ENCODE results near the gene ASCL2. TPM values are rescaled to one million over a fixed set of nuclear protein-coding genes. Genes with fewer than 3 reads are reported as not detected.

The ASCL2 gene, protein sequence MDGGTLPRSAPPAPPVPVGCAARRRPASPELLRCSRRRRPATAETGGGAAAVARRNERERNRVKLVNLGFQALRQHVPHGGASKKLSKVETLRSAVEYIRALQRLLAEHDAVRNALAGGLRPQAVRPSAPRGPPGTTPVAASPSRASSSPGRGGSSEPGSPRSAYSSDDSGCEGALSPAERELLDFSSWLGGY
- total RNA-seq (2014; rRNA removed; shearing (Covaris generic); ENCODE audit: low replicate concordance), result not detected in 2 replicates

DNA sequence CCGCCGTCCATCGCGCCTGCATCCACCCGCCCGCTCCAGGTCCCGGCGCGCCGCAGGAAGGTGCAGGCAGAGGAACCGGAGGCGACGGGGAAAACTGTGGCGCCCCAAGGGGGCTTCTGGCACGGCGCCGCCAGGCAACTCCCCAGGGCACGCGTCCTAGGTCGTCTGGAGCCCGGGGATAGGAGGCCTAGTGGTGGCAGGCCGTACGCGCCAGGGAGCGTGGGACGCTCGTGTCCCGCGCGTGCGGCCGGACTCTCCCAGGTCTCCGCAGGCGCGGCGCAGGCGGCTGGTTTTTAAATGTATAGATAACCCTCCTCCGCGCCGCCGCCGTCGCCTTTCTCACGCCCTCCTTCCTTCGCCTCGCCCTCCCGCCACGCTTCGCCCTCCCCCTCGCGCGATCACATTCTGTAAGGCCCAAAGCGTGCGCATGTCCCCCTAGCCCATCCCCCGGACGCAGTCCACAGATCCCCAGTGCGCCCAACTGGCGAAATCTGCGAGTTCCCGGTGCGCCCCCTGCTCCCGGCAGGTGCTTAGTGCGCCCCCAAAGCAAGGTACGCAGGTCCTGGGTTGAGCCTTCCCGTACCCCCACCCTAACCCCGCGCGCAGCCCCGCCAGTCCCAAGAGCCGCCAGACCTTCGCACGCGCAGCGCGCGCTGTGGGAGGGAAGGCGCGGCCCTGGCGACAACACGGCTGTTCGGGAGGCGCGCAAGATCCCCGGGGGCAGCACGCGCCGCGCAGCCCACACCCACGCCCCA, at the start of gene ASCL2:
ASCL2 (minus strand) TSS at position 267 of the 755 bp plus-strand sequence; CDS start at position 11, 256 bp downstream.
- H2AFZ ChIP-seq (ENCODE audit: low read length), result no peak within 1 kb of the TSS

GRCh38 chr11:2319791-2320472, 49.5 kb upstream of the ASCL2 start:
- H3K36me3 ChIP-seq (ENCODE audit: insufficient read depth, low read length), result no peaks in the 10 kb centered on the region
- H3K4me1 ChIP-seq (ENCODE audit: low read length), result no peaks in the 10 kb centered on the region
- no peaks in the 10 kb centered on the region for H3K9me3 ChIP-seq (ENCODE audit: low read length)
- no peak overlapping the region for H3K4me3 ChIP-seq (ENCODE audit: low read length)
- H3K4me2 ChIP-seq (ENCODE audit: low read depth, low read length, poor library complexity, severe bottlenecking), result no peak overlapping the region
- no peak overlapping the region for H3K27ac ChIP-seq (ENCODE audit: low read length)
- no peak overlapping the region for H3K9ac ChIP-seq (ENCODE audit: low read length)
- no peak for DNase-seq
- no peak overlapping the region for H2AFZ ChIP-seq (ENCODE audit: low read length)
- H3K79me2 ChIP-seq (ENCODE audit: low read length), result no peaks in the 10 kb centered on the region
- H3K9me2 ChIP-seq (replicated peaks; ENCODE audit: insufficient read depth, low read length), result no peaks in the 10 kb centered on the region
- H3K27me3 ChIP-seq (ENCODE audit: low read length), result no peaks in the 10 kb centered on the region
- H4K20me1 ChIP-seq (ENCODE audit: insufficient read depth, low read depth, low read length), result no peaks in the 10 kb centered on the region

More for the DNA sequence above, at the start of gene ASCL2:
- Histone ChIP-seq H4K20me1 (ENCODE audit: insufficient read depth, low read depth, low read length) (no peaks in the 10 kb centered on the region), H3K27me3 (ENCODE audit: low read length) (no peaks in the 10 kb centered on the region), H3K36me3 (ENCODE audit: insufficient read depth, low read length) (no peaks in the 10 kb centered on the region), H3K4me2 (ENCODE audit: low read depth, low read length, poor library complexity, severe bottlenecking) (no peak within 1 kb of the TSS), H3K4me3 (ENCODE audit: low read length) (no peak within 1 kb of the TSS), H3K9me3 (ENCODE audit: low read length) (no peaks in the 10 kb centered on the region), H3K9ac (ENCODE audit: low read length) (no peak within 1 kb of the TSS), H3K79me2 (ENCODE audit: low read length) (no peaks in the 10 kb centered on the region), H3K4me1 (ENCODE audit: low read length) (peaks cover 7% of the 10 kb centered on the region), H3K27ac (ENCODE audit: low read length) (no peak within 1 kb of the TSS), H3K9me2 (replicated peaks; ENCODE audit: insufficient read depth, low read length) (no peaks in the 10 kb centered on the region)
- no peak for DNase-seq

- no peak overlapping the region for H3K9ac ChIP-seq (ENCODE audit: low read length)
- no peaks in the 10 kb centered on the region for H4K20me1 ChIP-seq (ENCODE audit: insufficient read depth, low read depth, low read length)
- H3K27me3 ChIP-seq (ENCODE audit: low read length), result no peaks in the 10 kb centered on the region
- no peak overlapping the region for H2AFZ ChIP-seq (ENCODE audit: low read length)
- no peaks in the 10 kb centered on the region for H3K79me2 ChIP-seq (ENCODE audit: low read length)
- H3K9me2 ChIP-seq (replicated peaks; ENCODE audit: insufficient read depth, low read length), result no peaks in the 10 kb centered on the region
- no peak overlapping the region for H3K4me2 ChIP-seq (ENCODE audit: low read depth, low read length, poor library complexity, severe bottlenecking)
- no peaks in the 10 kb centered on the region for H3K4me1 ChIP-seq (ENCODE audit: low read length)
- H3K4me3 ChIP-seq (ENCODE audit: low read length), result no peak overlapping the region
- H3K27ac ChIP-seq (ENCODE audit: low read length), result no peak overlapping the region
- H3K9me3 ChIP-seq (ENCODE audit: low read length), result no peaks in the 10 kb centered on the region
- DNase-seq, result no peak
- no peaks in the 10 kb centered on the region for H3K36me3 ChIP-seq (ENCODE audit: insufficient read depth, low read length)
These were observed 48.3 kb upstream of the ASCL2 start for GRCh38 chr11:2318707-2319106.

DNA sequence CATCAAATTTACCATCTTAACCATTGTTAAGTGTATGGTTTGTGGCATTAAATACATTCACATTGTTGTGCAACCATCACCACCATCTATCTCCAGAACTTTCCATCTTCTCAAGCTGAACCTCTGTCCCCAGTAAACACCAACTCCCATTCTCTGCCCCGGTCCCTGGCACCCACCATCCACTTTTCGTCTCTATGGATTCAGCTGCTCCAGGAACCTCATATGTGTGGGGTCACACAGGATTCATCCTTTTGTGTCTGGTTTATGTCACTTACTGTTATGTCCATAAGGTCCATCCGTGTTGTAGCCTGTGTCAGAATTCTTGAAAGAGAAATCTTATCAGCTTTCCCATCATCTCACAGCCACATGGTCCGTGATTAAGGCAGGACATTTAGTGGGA, 47.7 kb upstream of the ASCL2 start:
- no peak overlapping the region for H3K4me2 ChIP-seq (ENCODE audit: low read depth, low read length, poor library complexity, severe bottlenecking)
- no peak overlapping the region for H2AFZ ChIP-seq (ENCODE audit: low read length)
- H4K20me1 ChIP-seq (ENCODE audit: insufficient read depth, low read depth, low read length), result no peaks in the 10 kb centered on the region
- H3K4me1 ChIP-seq (ENCODE audit: low read length), result no peaks in the 10 kb centered on the region
- no peak overlapping the region for H3K27ac ChIP-seq (ENCODE audit: low read length)
- H3K9me3 ChIP-seq (ENCODE audit: low read length), result no peaks in the 10 kb centered on the region
- no peak for DNase-seq
- no peak overlapping the region for H3K9ac ChIP-seq (ENCODE audit: low read length)
- no peaks in the 10 kb centered on the region for H3K27me3 ChIP-seq (ENCODE audit: low read length)
- H3K79me2 ChIP-seq (ENCODE audit: low read length), result no peaks in the 10 kb centered on the region
- no peaks in the 10 kb centered on the region for H3K36me3 ChIP-seq (ENCODE audit: insufficient read depth, low read length)
- no peak overlapping the region for H3K4me3 ChIP-seq (ENCODE audit: low read length)
- no peaks in the 10 kb centered on the region for H3K9me2 ChIP-seq (replicated peaks; ENCODE audit: insufficient read depth, low read length)

GRCh38 chr11:2317354-2318050, 47.1 kb upstream of the ASCL2 start:
- no peak overlapping the region for H3K9ac ChIP-seq (ENCODE audit: low read length)
- no peaks in the 10 kb centered on the region for H3K4me1 ChIP-seq (ENCODE audit: low read length)
- H3K9me2 ChIP-seq (replicated peaks; ENCODE audit: insufficient read depth, low read length), result no peaks in the 10 kb centered on the region
- no peaks in the 10 kb centered on the region for H3K9me3 ChIP-seq (ENCODE audit: low read length)
- no peak overlapping the region for H3K4me2 ChIP-seq (ENCODE audit: low read depth, low read length, poor library complexity, severe bottlenecking)
- H4K20me1 ChIP-seq (ENCODE audit: insufficient read depth, low read depth, low read length), result no peaks in the 10 kb centered on the region
- no peaks in the 10 kb centered on the region for H3K27me3 ChIP-seq (ENCODE audit: low read length)
- H3K27ac ChIP-seq (ENCODE audit: low read length), result no peak overlapping the region
- no peaks in the 10 kb centered on the region for H3K36me3 ChIP-seq (ENCODE audit: insufficient read depth, low read length)
- H3K4me3 ChIP-seq (ENCODE audit: low read length), result no peak overlapping the region
- no peak for DNase-seq
- H2AFZ ChIP-seq (ENCODE audit: low read length), result no peak overlapping the region
- H3K79me2 ChIP-seq (ENCODE audit: low read length), result no peaks in the 10 kb centered on the region

- DNase-seq, result no peak
- Histone ChIP-seq H3K9ac (ENCODE audit: low read length) (no peak overlapping the region), H3K36me3 (ENCODE audit: insufficient read depth, low read length) (no peaks in the 10 kb centered on the region), H3K4me3 (ENCODE audit: low read length) (no peak overlapping the region), H2AFZ (ENCODE audit: low read length) (no peak overlapping the region), H3K4me2 (ENCODE audit: low read depth, low read length, poor library complexity, severe bottlenecking) (no peak overlapping the region), H3K9me3 (ENCODE audit: low read length) (no peaks in the 10 kb centered on the region), H3K27me3 (ENCODE audit: low read length) (no peaks in the 10 kb centered on the region), H3K79me2 (ENCODE audit: low read length) (no peaks in the 10 kb centered on the region), H3K4me1 (ENCODE audit: low read length) (no peaks in the 10 kb centered on the region), H3K9me2 (replicated peaks; ENCODE audit: insufficient read depth, low read length) (no peaks in the 10 kb centered on the region), H3K27ac (ENCODE audit: low read length) (no peak overlapping the region), H4K20me1 (ENCODE audit: insufficient read depth, low read depth, low read length) (no peaks in the 10 kb centered on the region)
These were observed 46.5 kb upstream of the ASCL2 start for GRCh38 chr11:2316963-2317244.

GRCh38 chr11:2316169-2316962, 46.0 kb upstream of the ASCL2 start:
- H3K27me3 ChIP-seq (ENCODE audit: low read length), result no peaks in the 10 kb centered on the region
- no peaks in the 10 kb centered on the region for H4K20me1 ChIP-seq (ENCODE audit: insufficient read depth, low read depth, low read length)
- no peak overlapping the region for H2AFZ ChIP-seq (ENCODE audit: low read length)
- no peak for DNase-seq
- H3K9ac ChIP-seq (ENCODE audit: low read length), result no peak overlapping the region
- H3K36me3 ChIP-seq (ENCODE audit: insufficient read depth, low read length), result no peaks in the 10 kb centered on the region
- H3K27ac ChIP-seq (ENCODE audit: low read length), result no peak overlapping the region
- no peak overlapping the region for H3K4me2 ChIP-seq (ENCODE audit: low read depth, low read length, poor library complexity, severe bottlenecking)
- H3K4me3 ChIP-seq (ENCODE audit: low read length), result no peak overlapping the region
- no peaks in the 10 kb centered on the region for H3K9me2 ChIP-seq (replicated peaks; ENCODE audit: insufficient read depth, low read length)
- H3K79me2 ChIP-seq (ENCODE audit: low read length), result no peaks in the 10 kb centered on the region
- H3K4me1 ChIP-seq (ENCODE audit: low read length), result no peaks in the 10 kb centered on the region
- H3K9me3 ChIP-seq (ENCODE audit: low read length), result no peaks in the 10 kb centered on the region

Data from Karpas-422 (cell line).